NT2/D1 (cell line): Measurements from ENCODE around the gene PER1.

Source experiments
- DNase-seq: peaks from one replicate; pipeline ENCODE4 v3.0.0-alpha.2; 2011; ENCODE audit warnings: low read depth, low spot score
- H3K27me3 ChIP-seq: 2 replicates; pipeline ENCODE4 v1.6.0; 2011; ENCODE audit warnings: mild to moderate bottlenecking; ENCODE audit not compliant: insufficient read length, insufficient read depth
- H3K36me3 ChIP-seq: 2 replicates; pipeline ENCODE4 v1.6.1; 2011; ENCODE audit warnings: mild to moderate bottlenecking, low read length, mixed read lengths; ENCODE audit not compliant: insufficient read depth, insufficient read length
- H3K4me1 ChIP-seq: 2 replicates; pipeline ENCODE4 v1.5.1; 2011; ENCODE audit not compliant: insufficient read depth, insufficient read length
- H3K4me3 ChIP-seq: 2 replicates; pipeline ENCODE4 v1.5.1; 2011; ENCODE audit warnings: low read depth; ENCODE audit not compliant: insufficient read length
- H3K9ac ChIP-seq: 2 replicates; pipeline ENCODE4 v1.6.0; 2011; ENCODE audit warnings: low read depth; ENCODE audit not compliant: insufficient read length
- H3K9me3 ChIP-seq: 2 replicates; pipeline ENCODE4 v1.5.1; 2011; ENCODE audit warnings: mild to moderate bottlenecking, low read length; ENCODE audit not compliant: insufficient read depth
- SUZ12 ChIP-seq: IDR thresholded peaks from 2 replicates; pipeline ENCODE4 v1.6.1; 2011; ENCODE audit not compliant: insufficient read length, insufficient read depth; ENCODE audit errors: extremely low read depth
- YY1 ChIP-seq: IDR thresholded peaks from 2 replicates; pipeline ENCODE4 v1.6.1; 2011; ENCODE audit not compliant: insufficient read length, insufficient read depth
- ZNF274 ChIP-seq: IDR thresholded peaks from 2 replicates; pipeline ENCODE4 v1.6.1; 2011; ENCODE audit warnings: mild to moderate bottlenecking, low read depth, low read length

PER1 gene

DNA sequence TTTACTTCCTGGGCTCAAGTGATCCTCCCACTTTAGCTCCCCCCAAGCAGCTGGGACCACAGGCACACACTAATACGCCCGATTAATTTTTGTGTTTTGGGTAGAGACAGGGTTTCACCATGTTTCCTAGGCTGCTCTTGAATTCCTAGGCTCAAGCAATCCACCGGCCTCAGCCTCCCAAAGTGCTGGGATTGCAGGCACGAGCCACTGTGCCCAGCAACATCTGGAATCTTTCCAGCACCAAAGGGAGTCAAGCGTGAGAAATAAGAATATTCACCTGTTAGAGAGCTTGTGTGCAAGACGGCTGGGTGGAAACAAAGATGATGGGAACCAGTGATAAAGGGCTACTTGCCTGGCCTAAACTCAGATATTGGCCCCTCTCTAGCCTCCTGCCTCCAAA is 50.5 kb downstream of the PER1 start:
- Histone ChIP-seq H3K4me1 (no peaks in the 10 kb centered on the region), H3K4me3 (no peak overlapping the region), H3K36me3 (no peaks in the 10 kb centered on the region), H3K27me3 (no peaks in the 10 kb centered on the region), H3K9ac (no peak overlapping the region), H3K9me3 (no peaks in the 10 kb centered on the region)
- DNase-seq: no peak
- TF ChIP-seq SUZ12: no peak
- TF ChIP-seq YY1: no peak
- TF ChIP-seq ZNF274: no peak

DNA sequence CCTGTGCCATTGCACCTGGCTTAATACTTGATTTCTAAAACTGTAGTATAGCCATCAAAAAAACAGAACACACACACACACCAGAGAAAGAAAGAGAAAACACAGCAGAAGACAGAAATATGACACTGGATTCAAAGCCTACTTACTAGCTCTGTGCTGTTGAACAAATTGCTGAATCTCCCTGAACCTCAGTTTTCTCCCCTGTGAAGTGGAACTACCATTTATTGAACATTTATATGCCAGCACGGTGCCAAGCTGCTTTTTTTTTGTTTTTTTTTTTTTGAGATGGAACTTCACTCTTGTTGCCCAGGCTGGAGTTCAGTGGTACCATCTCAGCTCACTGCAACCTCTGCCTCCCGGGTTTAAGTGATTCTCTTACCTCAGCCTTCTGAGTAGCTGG is 51.4 kb downstream of the PER1 start:
- TF ChIP-seq SUZ12: no peak
- no peak for TF ChIP-seq YY1
- no peak for TF ChIP-seq ZNF274
- DNase-seq: no peak
- no peaks in the 10 kb centered on the region for H3K9me3 ChIP-seq
- H3K4me1 ChIP-seq: no peaks in the 10 kb centered on the region
- no peak overlapping the region for H3K9ac ChIP-seq
- H3K4me3 ChIP-seq: no peak overlapping the region
- no peaks in the 10 kb centered on the region for H3K36me3 ChIP-seq
- H3K27me3 ChIP-seq: no peaks in the 10 kb centered on the region

DNA sequence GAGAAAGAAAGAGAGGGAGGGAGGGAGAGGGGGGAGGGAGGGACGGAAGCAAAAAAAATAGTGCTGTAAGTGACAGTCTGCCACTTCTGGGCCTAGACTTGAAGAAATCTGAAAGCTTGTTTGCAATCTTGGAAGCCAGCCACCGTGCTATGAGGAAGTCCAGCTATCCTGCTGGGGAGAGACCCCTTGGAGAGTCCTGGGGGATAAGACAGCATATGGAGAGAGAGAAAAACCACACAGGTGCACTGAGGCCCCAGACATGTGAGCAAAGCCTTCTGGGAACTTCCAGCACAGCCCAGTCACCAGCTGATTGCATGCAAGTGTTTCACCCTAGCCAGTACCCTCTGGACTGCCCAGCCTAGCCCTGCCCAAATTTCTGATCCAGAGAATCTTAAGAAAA is 52.1 kb downstream of the PER1 start:
- TF ChIP-seq SUZ12: no peak
- no peak for TF ChIP-seq ZNF274
- no peak for TF ChIP-seq YY1
- no peaks in the 10 kb centered on the region for H3K27me3 ChIP-seq
- H3K4me1 ChIP-seq: no peaks in the 10 kb centered on the region
- H3K9me3 ChIP-seq: no peaks in the 10 kb centered on the region
- H3K36me3 ChIP-seq: no peaks in the 10 kb centered on the region
- no peak overlapping the region for H3K9ac ChIP-seq
- H3K4me3 ChIP-seq: no peak overlapping the region
- DNase-seq: no peak

DNA sequence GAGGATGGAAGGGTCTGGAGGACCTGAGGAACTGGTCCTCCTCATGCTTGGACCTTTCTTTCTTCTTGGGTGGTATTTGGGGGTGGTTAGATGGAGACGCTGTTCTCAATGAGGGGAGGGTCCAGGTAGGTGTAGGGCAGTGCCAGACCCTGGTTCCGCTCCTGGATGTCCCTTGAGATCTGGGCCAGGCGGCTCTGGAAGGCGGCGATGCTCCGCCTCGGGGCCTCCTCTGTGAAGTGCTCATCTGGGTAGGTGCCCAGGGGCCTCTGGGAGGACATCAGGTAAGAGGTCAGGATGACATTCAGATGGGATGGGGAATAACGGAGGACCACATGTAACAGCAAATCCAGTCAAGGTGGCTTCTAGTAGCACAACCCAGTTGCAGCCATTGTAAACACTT is 55.7 kb downstream of the PER1 start:
- H3K4me1 ChIP-seq: peaks cover 2% of the 10 kb centered on the region
- no peak for TF ChIP-seq SUZ12
- no peak for TF ChIP-seq ZNF274
- TF ChIP-seq YY1: no peak
- H3K27me3 ChIP-seq: no peaks in the 10 kb centered on the region
- no peak overlapping the region for H3K9ac ChIP-seq
- no peak overlapping the region for H3K4me3 ChIP-seq
- H3K9me3 ChIP-seq: no peaks in the 10 kb centered on the region
- no peaks in the 10 kb centered on the region for H3K36me3 ChIP-seq
- DNase-seq: no peak

DNA sequence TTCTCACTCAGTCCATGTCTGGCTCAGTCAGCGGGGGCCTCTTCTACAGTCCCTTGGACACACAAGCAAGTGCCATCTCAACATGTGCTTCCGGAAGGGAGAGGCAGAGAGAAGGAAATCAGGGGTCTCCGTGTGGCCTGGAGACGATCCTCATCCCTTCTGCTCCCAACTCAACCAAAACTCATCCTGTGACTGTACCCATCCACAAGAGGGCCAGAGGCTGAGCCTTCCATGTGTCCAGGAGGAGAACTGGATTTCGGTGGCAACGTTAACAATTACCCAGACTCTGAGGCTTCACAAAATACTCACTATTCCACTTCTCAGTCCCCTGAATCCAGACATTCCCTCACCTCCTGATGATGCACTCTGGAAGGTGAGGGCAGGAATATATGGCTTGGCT is 56.8 kb downstream of the PER1 start:
- H3K9me3 ChIP-seq: no peaks in the 10 kb centered on the region
- no peak for TF ChIP-seq SUZ12
- TF ChIP-seq YY1: no peak
- no peak for TF ChIP-seq ZNF274
- no peaks in the 10 kb centered on the region for H3K36me3 ChIP-seq
- H3K4me3 ChIP-seq: no peak overlapping the region
- DNase-seq: no peak
- H3K9ac ChIP-seq: no peak overlapping the region
- no peaks in the 10 kb centered on the region for H3K27me3 ChIP-seq
- peaks cover 2% of the 10 kb centered on the region for H3K4me1 ChIP-seq

DNA sequence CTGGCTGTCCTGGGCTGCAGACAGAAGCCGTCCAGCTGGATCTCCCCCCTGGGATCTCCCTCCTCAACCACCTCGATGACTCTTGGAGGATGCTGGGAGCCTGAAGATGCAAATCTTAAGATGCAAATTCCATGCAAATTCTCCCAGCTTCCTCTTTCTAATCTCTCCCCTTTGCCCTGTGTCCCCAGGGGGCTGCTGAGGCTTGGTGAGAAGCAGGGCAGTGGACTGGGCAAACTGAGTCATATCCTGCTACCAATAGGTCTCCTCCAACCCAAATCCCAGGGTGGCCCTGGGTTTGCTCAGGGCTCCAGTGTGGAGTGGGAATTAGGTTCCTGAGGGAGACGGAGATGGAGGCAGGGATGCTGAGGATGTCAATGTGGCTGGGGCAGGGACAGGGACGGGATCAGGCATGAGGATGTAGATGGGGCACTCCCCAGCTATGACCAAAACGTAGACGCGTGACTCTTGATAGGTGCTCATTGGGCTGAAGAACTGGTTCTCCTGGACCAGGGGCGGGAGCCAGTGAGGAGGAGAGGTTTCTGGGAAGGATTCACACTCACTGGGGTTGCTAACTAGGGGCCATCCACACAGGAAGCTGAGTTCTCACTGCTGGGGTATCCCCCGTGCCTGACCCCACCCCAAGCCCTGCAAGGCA is 61.0 kb downstream of the PER1 start:
- Histone ChIP-seq H3K9me3 (no peaks in the 10 kb centered on the region), H3K36me3 (no peaks in the 10 kb centered on the region), H3K4me3 (no peak overlapping the region), H3K9ac (no peak overlapping the region), H3K4me1 (peaks cover 2% of the 10 kb centered on the region), H3K27me3 (no peaks in the 10 kb centered on the region)
- TF ChIP-seq YY1: no peak
- TF ChIP-seq SUZ12: no peak
- TF ChIP-seq ZNF274: no peak
- DNase-seq: no peak
